Esophagus squamous epithelium (tissue), 4 donors: ENCODE results near the gene HRC.

Experiments used
- CTCF ChIP-seq, 6 experiments: fragments of 450-650 bp in 4 of 6; fragments of 200-600 bp in 2 of 6; sonication (generic) in 2 of 6; IDR thresholded peaks; one replicate each; pipeline ENCODE4 v1.5.1; 2016 to 2019; ENCODE audit warnings: antibody characterized with exemption in 6 of 6, mild to moderate bottlenecking in 4 of 6, moderate library complexity in 4 of 6
- POLR2A ChIP-seq, 4 donors: fragments of 450-650 bp; IDR thresholded peaks; one replicate each; pipeline ENCODE4 v1.6.1; 2017; ENCODE audit warnings: antibody characterized with exemption in 4 of 4, mild to moderate bottlenecking in 4 of 4, moderate library complexity in 3 of 4

GRCh38 chr19:49102303-49102702 lies 52.9 kb downstream of the HRC start:
- TF ChIP-seq POLR2A (IDR thresholded peaks at IDR 0.05): no peak
- TF ChIP-seq CTCF (IDR thresholded peaks at IDR 0.05): no peak
